ENCODE measurements around the gene MYOM3.

DNA sequence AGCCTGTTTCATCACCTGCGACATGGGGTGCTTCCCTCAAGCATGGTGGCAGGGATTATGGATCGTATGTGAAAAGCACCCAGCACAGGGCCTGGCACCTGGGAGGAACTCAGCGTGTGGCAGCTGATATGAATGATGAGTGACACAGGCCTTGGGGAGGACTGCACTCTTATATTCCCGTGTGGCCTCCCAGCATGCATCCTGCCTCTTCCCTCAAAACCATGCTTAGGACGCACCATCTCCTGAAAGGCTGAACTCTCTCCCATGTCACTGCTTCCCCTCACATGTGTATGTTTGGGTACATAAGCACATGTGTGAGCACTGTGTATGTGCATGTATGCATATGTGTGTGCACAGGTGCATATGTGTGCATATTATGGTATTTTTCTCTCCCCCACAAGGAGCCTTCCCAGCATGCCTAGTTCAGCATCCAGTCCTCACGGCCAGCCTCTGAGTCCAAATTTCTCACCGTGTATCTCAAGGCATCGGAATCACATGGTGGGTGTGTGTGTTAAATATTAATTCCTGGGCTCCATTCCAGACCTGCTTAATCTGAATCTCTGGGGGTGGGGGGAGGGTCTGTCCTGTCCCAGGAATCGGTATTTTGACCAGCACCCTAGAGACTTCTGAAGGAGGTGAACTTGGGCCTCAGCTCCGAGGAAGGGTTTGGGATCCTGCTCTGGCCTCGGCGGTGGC, 12.8 kb downstream of the MYOM3 start:
- TF ChIP-seq POLR2A (IDR thresholded peaks at IDR 0.05), result no peak
- no peak for TF ChIP-seq CTCF (IDR thresholded peaks at IDR 0.05)
